Measurements from ENCODE around the gene MACROD1. TPM values are rescaled to one million over a fixed set of nuclear protein-coding genes. Genes with fewer than 3 reads are reported as not detected.

Gene MACROD1
- total and polyA plus RNA-seq, 2 donors (not counting 1 experiment from before 2014, with no cell fraction given), result 2.7 to 8.6 TPM

GRCh38 chr11:63996512-63996911, 169.4 kb downstream of the MACROD1 start:
- H3K79me2 ChIP-seq (ENCODE audit: control insufficient read depth, insufficient read depth, low read length), result peaks cover 5% of the 10 kb centered on the region
- H4K20me1 ChIP-seq (ENCODE audit: control insufficient read depth, insufficient read depth, low read length, poor library complexity, severe bottlenecking), result peaks cover 71% of the 10 kb centered on the region
- H2AFZ ChIP-seq (ENCODE audit: insufficient read depth, low read depth, low read length, poor library complexity, severe bottlenecking), result no peak overlapping the region
- no peaks in the 10 kb centered on the region for H3K27me3 Mint-ChIP-seq
- peaks cover 1 to 34% of the 10 kb centered on the region in 2 experiments for H3K36me3 ChIP-seq (replicated peaks in 1 of 2; ENCODE audit: control extremely low read depth in 1 of 2, control insufficient read depth in 1 of 2, extremely low read depth in 1 of 2, insufficient read depth in 2 of 2, low read length in 1 of 2)
- H3K9me3 ChIP-seq (ENCODE audit: control extremely low read depth in 1 of 3, control insufficient read depth in 2 of 3, insufficient read depth in 1 of 3, low read length in 2 of 3), result no peaks in the 10 kb centered on the region
- no peak overlapping the region for H3K9ac ChIP-seq (ENCODE audit: low read length)
- TF ChIP-seq EZH2 (IDR thresholded peaks at IDR 0.05; ENCODE audit: borderline replicate concordance, insufficient read depth, low read depth, low read length, poor library complexity, severe bottlenecking), result no peak
- no peak for TF ChIP-seq CTCF (IDR thresholded peaks at IDR 0.05)
- 96% methylated on average over 11 of the region's 18 CpGs for WGBS (ENCODE audit: insufficient coverage)
- ChIA-PET CTCF (no interaction called here), POLR2A (no interaction called here)
- H3K9me3 Mint-ChIP-seq (ENCODE audit: insufficient read depth), result no peaks in the 10 kb centered on the region
- H3K4me3 ChIP-seq (ENCODE audit: control extremely low read depth in 1 of 5, extremely low read depth in 1 of 5, insufficient read depth in 1 of 5, low read depth in 2 of 5, low read length in 4 of 5), result no peak overlapping the region
- H3K27ac Mint-ChIP-seq, result no peak overlapping the region
- no peak overlapping the region for H3K27ac ChIP-seq (ENCODE audit: low read length in 2 of 2)
- H3K4me1 ChIP-seq (ENCODE audit: control insufficient read depth in 2 of 2, insufficient read depth in 2 of 2, low read length in 2 of 2), result peaks cover 21 to 26% of the 10 kb centered on the region in 2 donors
- H3K4me3 Mint-ChIP-seq, result no peak overlapping the region
- ATAC-seq (ENCODE audit: low read depth) (no peak), DNase-seq (no peak)
- H3K27me3 ChIP-seq (replicated peaks in 1 of 4; ENCODE audit: control extremely low read depth in 1 of 4, control insufficient read depth in 3 of 4, insufficient read depth in 4 of 4, low read length in 3 of 4), result peaks cover 0 to 9% (median 3%) of the 10 kb centered on the region in 4 experiments
- no peak overlapping the region for H3K4me2 ChIP-seq (replicated peaks; ENCODE audit: low read depth, low read length, poor library complexity, severe bottlenecking)
- intact Hi-C loops (cut with micrococcal nuclease), result no loop called here
- H3K4me1 Mint-ChIP-seq, result peaks cover 17% of the 10 kb centered on the region

GRCh38 chr11:63993993-63994392, 171.9 kb downstream of the MACROD1 start:
- TF ChIP-seq CTCF (IDR thresholded peaks at IDR 0.05), result no peak
- TF ChIP-seq EZH2 (IDR thresholded peaks at IDR 0.05; ENCODE audit: borderline replicate concordance, insufficient read depth, low read depth, low read length, poor library complexity, severe bottlenecking), result no peak
- Histone ChIP-seq H3K79me2 (ENCODE audit: control insufficient read depth, insufficient read depth, low read length) (peaks cover 13% of the 10 kb centered on the region), H3K4me1 (ENCODE audit: control insufficient read depth in 2 of 2, insufficient read depth in 2 of 2, low read length in 2 of 2) (peaks cover 5 to 6% of the 10 kb centered on the region in 2 donors), H4K20me1 (ENCODE audit: control insufficient read depth, insufficient read depth, low read length, poor library complexity, severe bottlenecking) (peaks cover 73% of the 10 kb centered on the region), H3K4me3 (ENCODE audit: control extremely low read depth in 1 of 5, extremely low read depth in 1 of 5, insufficient read depth in 1 of 5, low read depth in 2 of 5, low read length in 4 of 5) (no peak overlapping the region), H3K9ac (ENCODE audit: low read length) (no peak overlapping the region), H3K27me3 (replicated peaks in 1 of 4; ENCODE audit: control extremely low read depth in 1 of 4, control insufficient read depth in 3 of 4, insufficient read depth in 4 of 4, low read length in 3 of 4) (peaks cover 0 to 2% (median 0%) of the 10 kb centered on the region in 4 experiments), H2AFZ (ENCODE audit: insufficient read depth, low read depth, low read length, poor library complexity, severe bottlenecking) (no peak overlapping the region), H3K36me3 (replicated peaks in 1 of 2; ENCODE audit: control extremely low read depth in 1 of 2, control insufficient read depth in 1 of 2, extremely low read depth in 1 of 2, insufficient read depth in 2 of 2, low read length in 1 of 2) (peaks cover 3 to 47% of the 10 kb centered on the region in 2 experiments), H3K27ac (ENCODE audit: low read length in 2 of 2) (no peak overlapping the region), H3K4me2 (replicated peaks; ENCODE audit: low read depth, low read length, poor library complexity, severe bottlenecking) (no peak overlapping the region), H3K9me3 (ENCODE audit: control extremely low read depth in 1 of 3, control insufficient read depth in 2 of 3, insufficient read depth in 1 of 3, low read length in 2 of 3) (no peaks in the 10 kb centered on the region)
- H3K9me3 Mint-ChIP-seq (ENCODE audit: insufficient read depth), result no peaks in the 10 kb centered on the region
- no peak overlapping the region for H3K27ac Mint-ChIP-seq
- no peaks in the 10 kb centered on the region for H3K27me3 Mint-ChIP-seq
- DNase-seq (no peak), ATAC-seq (ENCODE audit: low read depth) (no peak)
- ChIA-PET POLR2A (no interaction called here), CTCF (no interaction called here)
- intact Hi-C loops (cut with micrococcal nuclease), result no loop called here
- no peak overlapping the region for H3K4me3 Mint-ChIP-seq
- peaks cover 15% of the 10 kb centered on the region for H3K4me1 Mint-ChIP-seq
- WGBS (ENCODE audit: insufficient coverage), result 88% methylated on average over 3 of the region's 6 CpGs

Data from B cell (primary cell).